ENCODE results near the gene BAIAP2. TPM values are rescaled to one million over a fixed set of nuclear protein-coding genes. Genes with fewer than 3 reads are reported as not detected.

The BAIAP2 gene
- total and polyA plus RNA-seq, 10 of the 15 experiments (the other 5 are each of a cell fraction or from before 2014, with no cell fraction given): 0.15 to 1.2 (median 0.46) TPM; not detected in 2

- no peak for TF ChIP-seq SKIL (IDR thresholded peaks at IDR 0.05; ENCODE audit: low read depth, poor library complexity, severe bottlenecking)
- no peak for TF ChIP-seq NFXL1 (IDR thresholded peaks at IDR 0.05; ENCODE audit: borderline replicate concordance)
Observed at GRCh38 chr17:81046770-81047359, 11.9 kb downstream of the BAIAP2 start (continued).

- no peak overlapping the region for H2AFZ ChIP-seq (ENCODE audit: control insufficient read depth, low read depth, low read length)
- FAIRE-seq (no peak), ATAC-seq (no peak; the same call in 2 of the 3 replicates), DNase-seq (ENCODE audit: low read depth, low spot score) (no peak)
- TF ChIP-seq MYC (IDR thresholded peaks at IDR 0.05; ENCODE audit: insufficient read depth, insufficient read length, insufficient replicate concordance, low read length, severe bottlenecking): no peak
- 0 out of 4 replicates have a peak, but pooled peaks of 1 of the 2 experiments have one; percentile 8 for TF ChIP-seq EP300 (IDR thresholded peaks at IDR 0.05; ENCODE audit: borderline replicate concordance in 1 of 2, control insufficient read depth in 1 of 2, low read depth in 2 of 2, low read length in 2 of 2)
- no peak for TF ChIP-seq EZH2 (IDR thresholded peaks at IDR 0.05; ENCODE audit: borderline replicate concordance, control insufficient read depth, low read depth, low read length)
- no peak for TF ChIP-seq TCF7 (IDR thresholded peaks at IDR 0.05; ENCODE audit: borderline replicate concordance)
- CTCF ChIA-PET: interaction anchor here (0.7 to 2.2 kb wide), 7 partner anchors 9 to 54 kb away, joined by 3 to 13 read pairs (median 4); no protein-coding TSS in a partner anchor
- RAD21 ChIA-PET (ENCODE audit: unreplicated experiment): interaction anchor here (0.9 to 1.5 kb wide), 3 partner anchors 16 to 174 kb away, joined by 3 read pairs; partner anchors contain the start of gene CEP131
- SMC1A ChIA-PET (ENCODE audit: uncharacterized antibody, unreplicated experiment): interaction anchor here (0.8 to 1.5 kb wide), 4 partner anchors 10 to 49 kb away, joined by 3 to 6 read pairs (median 4); no protein-coding TSS in a partner anchor
- H4K20me1 ChIP-seq (ENCODE audit: control insufficient read depth, insufficient read depth): no peaks in the 10 kb centered on the region
- POLR2A ChIA-PET: no interaction called here
- in situ Hi-C loops (cut with MboI): no loop called here
- no peaks in the 10 kb centered on the region for H3K79me2 ChIP-seq (ENCODE audit: control insufficient read depth, insufficient read depth, low read length)
- no TSS peak for BruUV-seq (replicated peaks)
- no peaks in the 10 kb centered on the region; a peak in 1 of 4 replicates for H3K27me3 ChIP-seq (replicated peaks in 1 of 2; ENCODE audit: control insufficient read depth in 2 of 2, insufficient read depth in 2 of 2, low read length in 1 of 2)
- H3K9ac ChIP-seq (ENCODE audit: control insufficient read depth, insufficient read depth, low read length): peak overlapping the region; percentile 18; the same call in 1 of the 2 replicates
- intact Hi-C loops (cut with micrococcal nuclease; ENCODE audit: unreplicated experiment): no loop called here
- peaks cover 22% of the 10 kb centered on the region for H3K4me1 ChIP-seq (ENCODE audit: control insufficient read depth, insufficient read depth, low read length)
- no peaks in the 10 kb centered on the region for H3K36me3 ChIP-seq (ENCODE audit: control insufficient read depth in 2 of 2, insufficient read depth in 2 of 2, low read length in 1 of 2)
- no peaks in the 10 kb centered on the region for H3K9me3 ChIP-seq (replicated peaks; ENCODE audit: control insufficient read depth, insufficient read depth, low read length)
- H3K27ac ChIP-seq (ENCODE audit: control insufficient read depth, insufficient read depth): no peak overlapping the region
- no peak overlapping the region for H3K4me3 ChIP-seq
- H3K4me2 ChIP-seq (ENCODE audit: control insufficient read depth, insufficient read depth): peak overlapping the region; percentile 90; the same call in 1 of the 2 replicates
- WGBS (ENCODE audit: insufficient coverage, insufficient replicate concordance, low lambda C conversion rate, missing lambda C conversion rate): 63% methylated on average over 28 of the region's 28 CpGs
Observed at GRCh38 chr17:81048827-81049371, 13.9 kb downstream of the BAIAP2 start.
